NCI-H146 treated with DMSO at 0.1 percent for 48 hours (cell line): ENCODE data around the gene CCDC186.

Experiments used
- DNase-seq: peaks from one replicate; lab custom pipeline; 2025; ENCODE audit not compliant: unreplicated experiment; lab: John Stamatoyannopoulos, UW

CCDC186 gene

DNA sequence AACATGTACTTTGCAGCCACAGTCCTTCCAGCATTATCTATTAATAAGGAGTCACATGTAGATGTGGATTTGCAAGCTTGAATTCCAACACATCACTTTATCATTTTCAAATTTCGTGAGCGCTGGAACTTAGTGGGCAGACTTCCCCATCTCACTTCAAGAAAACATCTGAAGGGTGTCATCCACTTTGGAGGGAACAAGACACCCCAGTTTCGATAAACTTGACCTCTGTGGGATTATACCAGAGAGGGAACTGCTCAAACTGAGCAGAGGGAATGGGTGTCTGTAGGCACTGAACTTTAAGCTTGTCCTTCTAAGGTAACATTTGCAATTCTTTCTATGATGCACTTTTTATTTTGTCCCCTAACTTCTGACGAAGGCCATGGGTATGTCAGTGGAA is 102.8 kb downstream of the CCDC186 start:
- DNase-seq, result no peak
